ENCODE results near the gene PRSS2.

The PRSS2 gene

GRCh38 chr7:142812437-142813215 lies 41.9 kb downstream of the PRSS2 start:
- Histone ChIP-seq H3K4me3 (ENCODE audit: low read length) (no peak overlapping the region), H3K27me3 (ENCODE audit: control insufficient read depth, low read length) (peaks cover 3% of the 10 kb centered on the region; the same call in 1 of the 2 replicates), H3K9me3 (ENCODE audit: control insufficient read depth, insufficient read depth, low read length) (no peaks in the 10 kb centered on the region), H3K27ac (ENCODE audit: low read depth, low read length) (no peak overlapping the region), H3F3A (ENCODE audit: control insufficient read depth, insufficient read depth) (peaks cover 26% of the 10 kb centered on the region), H3K9me2 (replicated peaks; ENCODE audit: control insufficient read depth, low read length) (no peaks in the 10 kb centered on the region), H3K79me2 (ENCODE audit: control insufficient read depth, low read length) (no peaks in the 10 kb centered on the region), H4K20me1 (ENCODE audit: control insufficient read depth, insufficient read depth, low read depth, low read length) (no peaks in the 10 kb centered on the region), H3K36me3 (ENCODE audit: control insufficient read depth, low read length) (peaks cover 3% of the 10 kb centered on the region; the same call in 1 of the 2 replicates), H3K4me1 (ENCODE audit: control insufficient read depth, low read length) (peaks cover 58% of the 10 kb centered on the region), H3K4me2 (ENCODE audit: low read length) (no peak overlapping the region)
- no peak for TF ChIP-seq EZH2phosphoT487 (IDR thresholded peaks at IDR 0.05; ENCODE audit: borderline replicate concordance, low read length)
- TF ChIP-seq, protein P1, sequence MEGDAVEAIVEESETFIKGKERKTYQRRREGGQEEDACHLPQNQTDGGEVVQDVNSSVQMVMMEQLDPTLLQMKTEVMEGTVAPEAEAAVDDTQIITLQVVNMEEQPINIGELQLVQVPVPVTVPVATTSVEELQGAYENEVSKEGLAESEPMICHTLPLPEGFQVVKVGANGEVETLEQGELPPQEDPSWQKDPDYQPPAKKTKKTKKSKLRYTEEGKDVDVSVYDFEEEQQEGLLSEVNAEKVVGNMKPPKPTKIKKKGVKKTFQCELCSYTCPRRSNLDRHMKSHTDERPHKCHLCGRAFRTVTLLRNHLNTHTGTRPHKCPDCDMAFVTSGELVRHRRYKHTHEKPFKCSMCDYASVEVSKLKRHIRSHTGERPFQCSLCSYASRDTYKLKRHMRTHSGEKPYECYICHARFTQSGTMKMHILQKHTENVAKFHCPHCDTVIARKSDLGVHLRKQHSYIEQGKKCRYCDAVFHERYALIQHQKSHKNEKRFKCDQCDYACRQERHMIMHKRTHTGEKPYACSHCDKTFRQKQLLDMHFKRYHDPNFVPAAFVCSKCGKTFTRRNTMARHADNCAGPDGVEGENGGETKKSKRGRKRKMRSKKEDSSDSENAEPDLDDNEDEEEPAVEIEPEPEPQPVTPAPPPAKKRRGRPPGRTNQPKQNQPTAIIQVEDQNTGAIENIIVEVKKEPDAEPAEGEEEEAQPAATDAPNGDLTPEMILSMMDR (IDR thresholded peaks at IDR 0.05; ENCODE audit: low read depth, low read length, poor library complexity, severe bottlenecking), result no peak

- H3K4me2 ChIP-seq (ENCODE audit: low read length), result no peak overlapping the region
- no peaks in the 10 kb centered on the region for H3K79me2 ChIP-seq (ENCODE audit: control insufficient read depth, low read length)
- peaks cover 3% of the 10 kb centered on the region; the same call in 1 of the 2 replicates for H3K36me3 ChIP-seq (ENCODE audit: control insufficient read depth, low read length)
- peaks cover 20% of the 10 kb centered on the region for H3F3A ChIP-seq (ENCODE audit: control insufficient read depth, insufficient read depth)
- no peaks in the 10 kb centered on the region for H3K9me3 ChIP-seq (ENCODE audit: control insufficient read depth, insufficient read depth, low read length)
- H3K27ac ChIP-seq (ENCODE audit: low read depth, low read length), result no peak overlapping the region
- H3K9me2 ChIP-seq (replicated peaks; ENCODE audit: control insufficient read depth, low read length), result no peaks in the 10 kb centered on the region
- no peak overlapping the region for H3K4me3 ChIP-seq (ENCODE audit: low read length)
- H4K20me1 ChIP-seq (ENCODE audit: control insufficient read depth, insufficient read depth, low read depth, low read length), result no peaks in the 10 kb centered on the region
- peaks cover 52% of the 10 kb centered on the region for H3K4me1 ChIP-seq (ENCODE audit: control insufficient read depth, low read length)
- peaks cover 3% of the 10 kb centered on the region; the same call in 1 of the 2 replicates for H3K27me3 ChIP-seq (ENCODE audit: control insufficient read depth, low read length)
- TF ChIP-seq, protein P1 (IDR thresholded peaks at IDR 0.05; ENCODE audit: low read depth, low read length, poor library complexity, severe bottlenecking), result no peak
These were observed 42.5 kb downstream of the PRSS2 start for GRCh38 chr7:142813226-142813625.

GRCh38 chr7:142813699-142814098 lies 42.9 kb downstream of the PRSS2 start:
- Histone ChIP-seq H3F3A (ENCODE audit: control insufficient read depth, insufficient read depth) (peaks cover 16% of the 10 kb centered on the region), H3K79me2 (ENCODE audit: control insufficient read depth, low read length) (no peaks in the 10 kb centered on the region), H3K36me3 (ENCODE audit: control insufficient read depth, low read length) (0 out of 2 replicates have a peak, but pooled peaks cover 3% of the 10 kb centered on the region), H3K9me2 (replicated peaks; ENCODE audit: control insufficient read depth, low read length) (no peaks in the 10 kb centered on the region), H4K20me1 (ENCODE audit: control insufficient read depth, insufficient read depth, low read depth, low read length) (no peaks in the 10 kb centered on the region), H3K4me1 (ENCODE audit: control insufficient read depth, low read length) (peaks cover 47% of the 10 kb centered on the region), H3K9me3 (ENCODE audit: control insufficient read depth, insufficient read depth, low read length) (no peaks in the 10 kb centered on the region), H3K27me3 (ENCODE audit: control insufficient read depth, low read length) (peaks cover 3% of the 10 kb centered on the region; the same call in 1 of the 2 replicates), H3K4me2 (ENCODE audit: low read length) (no peak overlapping the region), H3K27ac (ENCODE audit: low read depth, low read length) (no peak overlapping the region), H3K4me3 (ENCODE audit: low read length) (no peak overlapping the region)
- TF ChIP-seq EZH2phosphoT487 (IDR thresholded peaks at IDR 0.05; ENCODE audit: borderline replicate concordance, low read length), result no peak
- TF ChIP-seq, protein P1 (IDR thresholded peaks at IDR 0.05; ENCODE audit: low read depth, low read length, poor library complexity, severe bottlenecking), result no peak
